AG04450 (cell line): ENCODE results near the gene CDH26. TPM values are rescaled to one million over a fixed set of nuclear protein-coding genes. Genes with fewer than 3 reads are reported as not detected.

Experiments
- CTCF ChIA-PET: fragments of 300-600, 350-600 bp; formaldehyde crosslinking; extraction: SDS; loops from one replicate; lab custom pipeline; 2022; ENCODE audit warnings: antibody characterized with exemption, inconsistent platforms; lab: Charles Lee
- POLR2A ChIA-PET: fragments of 350-600 bp; formaldehyde crosslinking; extraction: SDS; loops from one replicate; lab custom pipeline; 2021; ENCODE audit warnings: antibody characterized with exemption, inconsistent platforms; lab: Yijun Ruan, JAX
- DNase-seq: peaks from one replicate; pipeline ENCODE4 v3.0.0-alpha.2; 2011; ENCODE audit warnings: low read depth, low spot score
- H3K27ac ChIP-seq: one replicate; pipeline ENCODE4 v1.5.1; 2012; ENCODE audit warnings: low read depth, low read length, control low read depth
- H3K27me3 ChIP-seq: one replicate; pipeline ENCODE4 v1.6.0; 2012; ENCODE audit warnings: low read length; ENCODE audit not compliant: control insufficient read depth, insufficient read depth
- H3K4me3 ChIP-seq: 2 replicates; pipeline ENCODE4 v1.5.1; 2011; ENCODE audit warnings: mild to moderate bottlenecking, low read depth, low read length, control low read depth
- H3K9me3 ChIP-seq: 2 replicates; pipeline ENCODE4 v1.5.1; 2012; ENCODE audit warnings: low read length; ENCODE audit not compliant: control insufficient read depth, insufficient read depth
- CTCF ChIP-seq: IDR thresholded peaks from 2 replicates; pipeline ENCODE4 v1.5.1; 2011; ENCODE audit warnings: low read depth, low read length, control low read depth, inconsistent platforms
- polyA minus RNA-seq: library from RNA; depleted of rRNA, polyadenylated mRNA; stranded (reverse); fragments of >200 nt; gene quantifications from 2 replicates; pipeline ENCODE4 v1.2.3, GENCODE V29; 2011; rRNA and poly(A)+ RNA removed
- polyA plus RNA-seq: library from polyadenylated mRNA; depleted of rRNA; stranded (reverse); fragments of >200 nt; gene quantifications from 2 replicates; pipeline ENCODE4 v1.2.3, GENCODE V29; 2011; rRNA removed

CDH26 gene
- polyA plus RNA-seq = 0.05 and 0.10 TPM in 2 replicates
- polyA minus RNA-seq = not detected in 2 replicates

GRCh38 chr20:59958123-59958522, at the start of gene CDH26:
CDH26 (plus strand) TSS chr20:59958423; CDS start chr20:59958727, 304 bp downstream.
- POLR2A ChIA-PET = no interaction called here
- CTCF ChIA-PET = interaction anchor here (0.7 to 1.1 kb wide), 3 partner anchors 9 to 906 kb away, joined by 3 to 4 read pairs (median 4); no protein-coding TSS in a partner anchor
- no peak for TF ChIP-seq CTCF

GRCh38 chr20:59908855-59909254, 49.4 kb upstream of the CDH26 start:
- CTCF ChIA-PET = interaction anchor here (1.1 to 1.4 kb wide), 2 partner anchors 59 to 60 kb away, joined by 3 read pairs; no protein-coding TSS in a partner anchor
- no peak overlapping the region for H3K4me3 ChIP-seq
- POLR2A ChIA-PET = no interaction called here
- no peaks in the 10 kb centered on the region for H3K9me3 ChIP-seq
- DNase-seq = no peak
- H3K27ac ChIP-seq = no peak overlapping the region
- no peak for TF ChIP-seq CTCF
- H3K27me3 ChIP-seq = no peaks in the 10 kb centered on the region

More at GRCh38 chr20:59958123-59958522, at the start of gene CDH26:
- Histone ChIP-seq H3K27ac (no peak within 1 kb of the TSS), H3K27me3 (no peaks in the 10 kb centered on the region), H3K4me3 (no peak within 1 kb of the TSS), H3K9me3 (no peaks in the 10 kb centered on the region)
- no peak for DNase-seq

- POLR2A ChIA-PET = no interaction called here
- CTCF ChIA-PET = no interaction called here
Measured at GRCh38 chr20:59911041-59911440, 47.2 kb upstream of the CDH26 start.

GRCh38 chr20:59912609-59913008, 45.6 kb upstream of the CDH26 start:
- no peak for DNase-seq
- H3K4me3 ChIP-seq = no peak overlapping the region
- CTCF ChIA-PET = no interaction called here
- H3K27ac ChIP-seq = no peak overlapping the region
- POLR2A ChIA-PET = no interaction called here
- no peaks in the 10 kb centered on the region for H3K27me3 ChIP-seq
- TF ChIP-seq CTCF = no peak
- H3K9me3 ChIP-seq = no peaks in the 10 kb centered on the region

More at GRCh38 chr20:59911041-59911440, 47.2 kb upstream of the CDH26 start:
- TF ChIP-seq CTCF = no peak
- H3K27ac ChIP-seq = no peak overlapping the region
- H3K9me3 ChIP-seq = no peaks in the 10 kb centered on the region
- DNase-seq = no peak
- no peak overlapping the region for H3K4me3 ChIP-seq
- H3K27me3 ChIP-seq = no peaks in the 10 kb centered on the region

GRCh38 chr20:59920944-59921343, 37.3 kb upstream of the CDH26 start:
- H3K27ac ChIP-seq = no peak overlapping the region
- CTCF ChIA-PET = interaction anchor here (0.8 to 2.7 kb wide), 2 partner anchors 13 to 19 kb away, joined by 3 to 12 read pairs; partner anchors contain the start of genes FAM217B, PPP1R3D and SYCP2
- no peaks in the 10 kb centered on the region for H3K27me3 ChIP-seq

More at GRCh38 chr20:59920944-59921343, 37.3 kb upstream of the CDH26 start:
- Histone ChIP-seq H3K4me3 (no peak overlapping the region), H3K9me3 (no peaks in the 10 kb centered on the region)
- DNase-seq = no peak
- POLR2A ChIA-PET = no interaction called here
- no peak for TF ChIP-seq CTCF
